Cardiac muscle cell (in vitro differentiated cells and primary cell): ENCODE measurements around the gene OR52B4. TPM values are rescaled to one million over a fixed set of nuclear protein-coding genes. Genes with fewer than 3 reads are reported as not detected.

Experiments
- polyA plus RNA-seq: library from polyadenylated mRNA; unstranded; fragments of >200 nt; fragmentation: Nextera tagmentation; extraction: Ambion mirVana; gene quantifications from 2 replicates; pipeline ENCODE4 v1.2.1, GENCODE V29; 2016
- total RNA-seq: library from RNA; depleted of rRNA; stranded (reverse); fragments of >200 nt; gene quantifications from 2 replicates; pipeline ENCODE4 v1.2.3, GENCODE V29; 2016

Gene OR52B4
- total and polyA plus RNA-seq, 2 experiments from 2014 or later: not detected

Other genes with a start within 250 kb of the OR52B4 start
- 4.5 and 6.3 TPM in 2 replicates for gene TRIM21, start 25.3 kb upstream of the OR52B4 start, total RNA-seq
- 4.6 and 6.2 TPM in 2 replicates for gene TRIM21, start 25.3 kb upstream of the OR52B4 start, polyA plus RNA-seq
- gene OR52K2, start 80.9 kb upstream of the OR52B4 start, total RNA-seq: not detected in 2 replicates
- not detected in 2 replicates for gene OR52K2, start 80.9 kb upstream of the OR52B4 start, polyA plus RNA-seq
- not detected in 2 replicates for gene OR52K1, start 114.3 kb upstream of the OR52B4 start, total RNA-seq
- not detected in 2 replicates for gene OR52K1, start 114.3 kb upstream of the OR52B4 start, polyA plus RNA-seq
- not detected in 2 replicates for gene OR52M1, start 176.8 kb upstream of the OR52B4 start, total RNA-seq
- gene OR52M1, start 176.8 kb upstream of the OR52B4 start, polyA plus RNA-seq: not detected in 2 replicates
- gene OR52I2, start 213.4 kb upstream of the OR52B4 start, total RNA-seq: not detected in 2 replicates
- gene OR52I2, start 213.4 kb upstream of the OR52B4 start, polyA plus RNA-seq: 0.06 TPM in 1 of 2 replicates, not detected in the other
- not detected in 2 replicates for gene OR52I1, start 225.7 kb upstream of the OR52B4 start, total RNA-seq
- gene OR52I1, start 225.7 kb upstream of the OR52B4 start, polyA plus RNA-seq: 0.33 TPM in 1 of 2 replicates, not detected in the other
- 9.7 and 12.8 TPM in 2 replicates for gene TRIM68, start 239.8 kb upstream of the OR52B4 start, total RNA-seq
- gene TRIM68, start 239.8 kb upstream of the OR52B4 start, polyA plus RNA-seq: 8.7 and 10.6 TPM in 2 replicates